Stimulated activated CD4-positive, alpha-beta T cell treated with anti-CD3 and anti-CD28 coated beads, TNF-alpha, amount 100 ng/mL, for 24 hours (primary cell): ENCODE results near the gene SOX10.
"Not testable (repeated sequence)": the region's sequence is repeated elsewhere in the genome, so short reads cannot be mapped to it uniquely, and the experiment has no call there.

Source experiments
- DNase-seq, 3 experiments: peaks; one replicate each; pipeline ENCODE4 v3.0.0-alpha.2; 2020; ENCODE audit warnings: low read depth in 3 of 3

SOX10 gene

DNA sequence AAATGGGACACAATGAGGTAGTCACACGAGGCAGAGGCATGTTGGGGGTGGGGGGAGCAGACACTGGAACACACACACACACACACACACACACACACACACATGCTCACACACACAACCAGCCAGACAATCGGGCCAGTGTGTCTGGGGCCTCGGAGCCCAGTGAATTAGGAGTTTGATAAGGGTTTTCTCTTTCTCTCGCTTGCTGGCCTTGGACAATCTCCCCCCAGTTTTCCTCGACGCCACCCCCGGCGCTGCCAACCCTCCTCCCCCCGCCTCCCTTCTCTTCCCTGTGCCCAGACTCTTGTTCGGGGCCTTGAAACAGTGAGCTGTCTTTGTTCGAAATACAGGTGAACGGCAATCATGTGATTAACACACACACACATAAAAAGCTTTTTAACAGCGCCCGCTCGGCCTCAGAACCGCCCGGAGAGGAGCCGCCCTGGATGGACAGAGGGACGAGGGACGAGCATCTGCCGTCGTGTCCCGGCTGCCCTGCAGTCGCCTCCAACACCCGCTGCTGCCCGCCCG is 1.5 kb upstream of the SOX10 start:
- no peak for DNase-seq

DNA sequence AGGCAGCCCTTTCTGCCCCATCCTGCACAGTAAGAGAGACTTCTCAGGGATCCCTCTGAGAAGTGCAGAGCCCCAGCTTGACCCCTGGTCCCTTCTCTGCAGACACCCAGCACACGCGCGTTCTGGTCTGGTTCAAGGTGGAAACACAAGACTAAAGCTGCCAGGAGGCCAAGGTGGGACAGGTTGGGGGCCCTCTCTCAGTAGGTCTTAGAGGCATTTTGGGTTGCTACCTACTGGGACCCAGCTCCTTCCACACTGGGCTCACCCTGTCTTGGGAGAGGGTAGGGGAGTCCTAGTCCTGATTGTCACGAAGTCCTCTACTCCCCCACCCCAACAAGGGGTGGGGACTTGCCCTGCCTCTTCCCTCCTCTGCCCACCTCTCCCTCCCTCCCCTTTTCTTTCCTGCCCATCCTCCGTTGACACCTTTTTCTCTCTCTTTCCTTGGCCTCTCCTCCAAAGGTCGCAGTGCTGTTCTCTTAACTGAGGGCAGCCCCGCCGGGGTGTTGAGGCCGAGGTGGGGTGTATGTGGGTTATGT is 763 bp upstream of the SOX10 start:
- DNase-seq: no peak

DNA sequence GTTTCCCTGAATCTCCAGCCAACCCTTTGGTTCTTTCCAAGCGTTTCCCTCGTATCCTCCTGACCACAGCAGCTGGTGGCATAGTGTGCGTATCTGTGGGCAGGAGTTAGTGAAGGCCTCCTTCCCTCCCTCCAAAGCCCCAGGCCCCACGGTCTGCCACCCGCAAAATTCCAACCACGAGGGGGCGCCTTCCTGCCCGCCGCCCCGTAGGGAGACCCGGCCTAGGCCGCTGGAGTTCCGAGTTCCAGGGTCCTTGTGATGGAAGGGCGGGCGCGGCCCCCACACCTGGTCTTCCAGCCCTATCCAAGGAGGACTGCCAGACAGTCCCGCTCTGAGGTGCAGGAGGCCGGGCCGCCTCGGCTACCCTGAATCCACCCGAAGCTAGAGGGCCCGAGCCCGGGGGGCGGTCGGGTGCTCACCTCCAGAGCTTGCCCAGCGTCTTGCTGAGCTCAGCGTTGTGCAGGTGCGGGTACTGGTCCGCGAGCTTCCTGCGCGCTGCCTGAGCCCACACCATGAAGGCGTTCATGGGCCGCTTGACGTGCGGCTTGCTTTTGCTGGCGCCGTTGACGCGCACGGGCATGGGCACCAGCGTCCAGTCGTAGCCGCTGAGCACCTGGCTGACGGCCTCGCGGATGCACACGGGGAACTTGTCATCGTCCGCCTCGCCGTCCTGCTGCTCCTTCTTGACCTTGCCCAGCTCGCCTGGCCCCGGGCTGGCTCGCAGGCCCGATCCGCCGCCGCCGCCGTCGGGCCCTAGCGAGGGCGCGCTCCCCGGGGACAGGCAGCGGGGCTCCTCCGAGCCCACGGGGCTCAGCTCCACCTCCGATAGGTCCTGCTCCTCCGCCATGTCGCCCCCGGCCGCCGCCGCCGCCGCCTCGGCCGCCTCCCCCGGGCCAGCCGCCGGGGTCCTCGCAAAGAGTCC is 1.2 kb downstream of the SOX10 start:
- no peak for DNase-seq

DNA sequence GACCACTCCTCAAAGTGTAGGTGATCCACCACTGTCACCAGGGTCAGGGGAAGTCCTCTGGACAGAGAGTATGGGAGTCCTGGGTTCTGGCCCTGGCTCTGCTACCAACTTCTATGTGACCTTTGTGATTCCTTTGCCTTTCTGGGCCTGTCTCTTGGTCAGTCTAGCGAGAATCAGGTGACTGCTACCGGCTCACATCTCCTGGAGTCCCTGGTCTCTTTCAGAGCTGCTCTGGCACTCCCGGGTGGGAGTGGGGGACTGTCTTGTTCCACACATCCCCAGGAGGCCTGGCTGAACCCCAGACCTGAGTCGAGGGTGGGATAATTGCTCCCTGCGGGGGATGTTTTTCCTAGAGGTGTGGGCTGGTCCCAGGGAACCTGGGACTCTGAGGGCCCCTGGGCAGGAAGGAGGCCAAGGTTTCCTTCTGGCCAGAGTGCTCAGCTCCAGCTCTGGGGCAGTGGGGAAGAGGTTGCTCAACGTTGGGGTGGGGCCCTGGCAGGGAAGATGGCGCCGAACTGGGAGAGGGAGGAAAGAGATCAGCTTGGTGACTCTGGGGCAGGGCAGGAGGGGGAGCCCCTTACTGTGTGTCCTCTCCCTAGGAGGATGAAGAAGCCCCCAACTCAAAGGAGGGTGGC is 2.1 kb downstream of the SOX10 start:
- no peak for DNase-seq

DNA sequence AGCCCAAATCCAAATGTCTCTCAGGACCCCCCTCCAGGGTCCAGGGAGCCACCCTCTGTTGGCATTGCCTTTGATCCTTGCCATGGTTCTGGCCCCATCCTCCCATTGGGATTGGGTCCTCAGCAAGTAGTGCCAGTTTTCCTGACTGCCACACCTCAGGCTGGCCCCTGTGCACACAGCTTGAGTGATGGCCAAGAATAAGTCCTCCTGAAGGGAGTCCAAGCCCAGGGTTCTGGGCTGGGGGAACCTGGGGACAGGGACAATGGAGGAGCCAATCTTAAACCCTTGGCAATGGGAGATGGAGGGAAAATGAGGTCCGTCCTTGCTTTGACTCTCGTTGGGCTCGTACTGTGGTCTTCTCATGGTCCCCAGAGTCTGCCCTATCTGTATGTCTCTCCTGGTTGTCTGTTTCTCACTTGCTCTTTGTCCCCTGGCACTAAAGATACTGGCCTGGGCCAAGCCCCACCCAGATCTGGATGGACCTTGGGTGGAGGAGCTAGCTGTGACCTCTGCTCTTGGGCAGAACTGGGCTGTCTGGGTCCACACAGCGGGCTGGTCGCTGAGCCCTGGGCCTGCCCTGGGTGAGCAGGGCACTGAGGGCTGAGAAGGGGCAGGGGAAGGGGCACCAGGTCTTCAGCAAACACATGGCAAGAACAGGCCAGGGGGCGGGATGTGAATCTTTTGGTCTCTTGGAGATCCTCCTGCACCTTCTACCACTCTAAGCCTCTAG is 2.9 kb downstream of the SOX10 start:
- no peak for DNase-seq

DNA sequence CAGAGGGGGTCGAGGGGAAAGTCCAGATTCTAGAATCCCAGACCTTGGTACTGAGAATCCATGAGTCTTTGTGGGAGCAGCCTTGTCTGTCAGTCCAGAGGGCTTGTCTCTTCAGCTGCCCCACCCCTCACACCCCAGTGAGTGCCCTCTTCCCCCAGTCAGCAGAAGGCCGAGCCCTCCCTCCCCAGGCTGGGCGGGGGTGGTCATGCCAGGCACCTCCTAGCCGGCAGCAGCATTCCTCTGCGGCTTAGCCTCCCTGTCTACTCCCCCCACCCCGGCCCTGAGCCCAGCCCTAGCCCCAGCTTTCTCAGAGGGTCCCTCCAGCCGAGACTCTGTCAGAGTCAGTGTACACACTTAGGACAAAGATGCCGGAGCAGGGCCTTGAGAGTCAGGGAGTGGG is 4.6 kb downstream of the SOX10 start:
- DNase-seq: no peak

DNA sequence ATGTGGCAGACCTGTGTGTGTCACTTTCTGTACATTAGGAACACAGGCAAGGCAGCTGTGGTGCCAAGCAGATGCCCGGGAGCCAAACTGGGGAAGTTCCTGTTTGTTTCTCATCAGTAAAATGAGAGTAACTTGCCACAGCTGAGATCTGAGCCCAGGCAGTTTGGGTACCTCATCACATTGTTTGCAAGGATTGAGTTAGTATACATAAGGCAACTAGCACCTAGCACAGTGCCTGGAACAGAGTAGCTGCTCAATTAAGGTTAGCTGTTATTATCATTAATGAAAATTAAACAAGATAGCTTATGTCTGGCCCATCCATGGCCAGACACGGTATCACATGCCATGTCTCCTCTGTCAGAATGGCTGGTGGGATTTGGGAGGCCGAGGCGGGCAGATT is 7.8 kb downstream of the SOX10 start:
- DNase-seq: no peak

DNA sequence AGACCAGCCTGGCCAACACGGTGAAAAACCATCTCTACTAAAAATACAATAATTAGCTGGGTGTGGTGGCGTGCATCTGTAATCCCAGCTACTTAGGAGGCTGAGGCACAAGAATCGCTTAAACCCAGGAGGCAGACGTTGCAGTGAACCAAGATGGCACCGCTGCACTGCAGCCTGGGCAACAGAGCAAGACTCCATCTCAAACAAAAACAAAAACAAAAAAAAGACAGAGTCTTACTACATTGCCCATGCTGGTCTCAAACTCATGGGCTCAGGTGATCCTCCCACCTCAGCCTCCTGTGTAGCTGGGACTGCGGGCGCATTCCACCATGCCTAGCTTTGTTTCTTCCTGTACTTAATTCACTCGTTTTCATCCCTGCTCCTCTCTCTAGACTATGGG is 8.3 kb downstream of the SOX10 start:
- not testable (repeated sequence) for DNase-seq

DNA sequence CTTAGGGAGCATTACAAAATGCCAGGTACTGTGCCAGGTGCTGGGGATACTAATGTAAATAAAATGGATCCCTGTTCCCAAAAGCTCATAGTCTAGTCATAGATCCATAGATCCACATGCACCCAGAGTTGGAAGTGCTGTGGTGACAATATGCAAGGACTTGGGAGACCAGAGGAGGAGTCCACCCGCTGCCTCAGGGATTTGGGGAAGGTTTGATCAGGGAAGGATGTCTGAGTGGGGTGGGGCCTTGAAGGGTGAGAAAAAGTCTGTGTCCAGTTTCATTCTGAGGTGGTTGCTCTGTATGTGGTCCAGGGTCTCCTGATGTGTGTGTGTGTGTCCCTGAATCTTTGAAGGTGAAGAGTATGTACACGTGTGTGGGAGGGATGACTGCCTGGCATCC is 9.2 kb downstream of the SOX10 start:
- DNase-seq: no peak

DNA sequence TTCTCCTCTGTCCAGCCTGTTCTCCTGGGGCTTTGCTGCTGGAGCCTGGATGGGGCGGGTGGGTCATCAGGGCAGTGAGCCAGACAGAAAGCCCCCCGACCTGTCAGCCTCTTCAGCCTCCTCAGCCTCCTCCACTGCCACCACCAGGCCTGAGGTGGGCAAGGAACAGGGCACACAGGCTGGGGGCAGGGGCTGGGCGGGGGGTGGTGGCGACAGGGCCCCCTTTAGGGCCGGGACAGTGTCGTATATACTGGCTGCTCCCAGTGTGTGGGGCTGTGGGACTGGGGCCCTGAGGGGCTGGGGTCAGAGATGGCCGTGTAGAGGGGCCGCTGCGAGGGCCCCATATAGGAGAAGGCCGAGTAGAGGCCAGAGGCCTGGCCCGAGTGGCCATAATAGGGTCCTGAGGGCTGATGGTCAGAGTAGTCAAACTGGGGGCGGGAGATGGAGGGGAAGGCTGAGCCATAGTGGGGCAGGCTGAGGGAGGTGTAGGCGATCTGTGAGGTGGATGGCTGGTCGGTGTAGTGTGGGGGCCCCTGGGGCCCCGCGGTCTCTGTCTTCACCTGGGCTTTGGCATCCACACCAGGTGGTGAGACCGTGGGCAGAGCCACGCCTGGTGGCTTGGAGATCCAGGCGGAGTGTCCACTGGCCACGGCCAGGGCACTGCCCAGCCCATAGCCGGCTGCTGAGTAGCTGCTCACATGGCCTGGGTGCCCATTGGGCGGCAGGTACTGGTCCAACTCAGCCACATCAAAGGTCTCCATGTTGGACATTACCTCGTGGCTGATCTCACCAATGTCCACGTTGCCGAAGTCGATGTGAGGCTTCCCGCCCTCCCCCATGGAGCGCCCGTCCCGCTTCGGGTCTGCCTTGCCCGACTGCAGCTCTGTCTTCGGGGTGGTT is 10.8 kb downstream of the SOX10 start:
- no peak for DNase-seq

DNA sequence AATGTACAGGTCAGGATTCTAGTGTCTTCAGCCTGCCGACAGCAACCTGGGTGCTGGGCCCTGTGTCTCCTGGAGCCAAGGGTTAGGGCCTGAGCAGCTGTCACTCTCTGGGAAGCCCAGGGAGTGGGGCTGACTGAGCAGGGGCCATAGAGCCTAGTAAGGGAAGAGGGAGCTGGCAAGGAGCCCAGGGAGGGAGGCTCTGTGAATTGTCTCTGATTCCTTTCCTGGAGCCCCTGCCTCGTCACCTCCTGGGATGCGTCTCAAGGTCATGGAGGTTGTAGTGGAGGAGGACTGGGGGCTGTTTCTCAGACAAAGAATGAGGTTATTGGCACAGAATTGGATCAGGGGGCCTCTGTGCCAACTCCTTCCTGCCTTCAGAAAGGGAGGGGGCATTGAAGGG is 11.8 kb downstream of the SOX10 start:
- DNase-seq: no peak

DNA sequence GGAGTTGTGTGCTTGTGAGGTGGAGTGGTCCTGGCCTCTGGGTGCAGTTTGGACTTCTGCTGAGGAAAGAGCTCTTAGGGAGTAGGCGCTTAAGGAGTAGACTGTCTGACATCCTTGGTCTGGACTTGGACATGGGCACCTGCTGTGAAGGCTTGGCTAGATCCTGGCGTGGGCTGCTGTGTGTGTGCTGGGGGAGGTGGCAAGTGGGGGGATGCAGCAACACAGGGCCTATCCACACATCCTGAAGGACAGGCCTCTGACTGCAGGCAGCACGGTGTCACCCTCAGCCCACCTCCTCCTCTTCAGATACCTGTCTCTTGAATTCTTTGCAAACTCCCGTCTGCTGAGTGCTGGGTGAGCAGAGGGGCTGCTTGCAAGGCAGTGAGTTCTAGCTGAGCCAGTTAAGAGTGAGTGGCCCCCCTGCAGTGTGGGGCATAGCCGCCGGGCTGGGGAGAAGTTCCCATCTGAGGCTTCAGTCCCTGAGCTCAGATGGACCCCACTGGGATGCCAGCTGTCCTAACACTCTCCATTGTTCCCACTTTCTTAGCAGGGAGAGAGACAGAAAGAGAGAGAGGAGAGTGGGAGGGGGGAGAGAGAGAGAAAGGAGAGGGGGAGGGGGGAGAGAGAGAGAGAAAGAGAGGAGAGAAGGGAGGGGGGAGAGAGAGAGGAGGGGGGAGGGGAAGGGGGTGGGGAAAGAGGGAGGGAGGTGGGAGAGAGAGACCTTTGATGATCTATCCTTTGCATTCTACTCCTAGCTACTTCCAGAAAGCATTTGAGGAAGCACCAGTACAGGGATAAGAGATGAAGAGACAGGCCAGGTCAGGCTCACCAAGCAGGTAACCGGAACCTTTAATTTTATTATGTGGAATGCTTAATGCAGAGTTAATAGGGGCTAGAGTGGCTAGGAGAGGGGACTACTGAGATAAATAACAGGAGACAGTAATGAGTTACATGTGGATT is 12.6 kb downstream of the SOX10 start:
- no peak for DNase-seq

DNA sequence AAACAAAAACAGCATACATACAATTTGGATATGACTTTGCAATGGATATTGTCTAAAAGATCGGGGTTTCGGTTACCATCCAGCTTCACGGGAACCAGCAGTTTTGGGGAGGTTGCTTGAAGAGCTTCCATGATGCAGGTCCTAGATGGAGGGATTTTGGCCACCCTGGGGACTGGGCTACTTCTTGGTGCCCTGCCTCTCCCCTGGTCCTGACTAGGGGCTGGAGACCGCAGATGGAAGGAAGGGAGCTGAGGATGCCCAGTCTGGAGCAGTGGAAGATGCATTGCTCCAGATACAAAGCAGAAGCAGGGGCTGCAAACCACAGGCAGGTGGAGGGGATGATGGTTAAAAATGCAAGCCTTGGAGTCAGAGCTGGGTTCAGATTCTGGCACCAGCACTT is 13.5 kb downstream of the SOX10 start:
- no peak for DNase-seq

DNA sequence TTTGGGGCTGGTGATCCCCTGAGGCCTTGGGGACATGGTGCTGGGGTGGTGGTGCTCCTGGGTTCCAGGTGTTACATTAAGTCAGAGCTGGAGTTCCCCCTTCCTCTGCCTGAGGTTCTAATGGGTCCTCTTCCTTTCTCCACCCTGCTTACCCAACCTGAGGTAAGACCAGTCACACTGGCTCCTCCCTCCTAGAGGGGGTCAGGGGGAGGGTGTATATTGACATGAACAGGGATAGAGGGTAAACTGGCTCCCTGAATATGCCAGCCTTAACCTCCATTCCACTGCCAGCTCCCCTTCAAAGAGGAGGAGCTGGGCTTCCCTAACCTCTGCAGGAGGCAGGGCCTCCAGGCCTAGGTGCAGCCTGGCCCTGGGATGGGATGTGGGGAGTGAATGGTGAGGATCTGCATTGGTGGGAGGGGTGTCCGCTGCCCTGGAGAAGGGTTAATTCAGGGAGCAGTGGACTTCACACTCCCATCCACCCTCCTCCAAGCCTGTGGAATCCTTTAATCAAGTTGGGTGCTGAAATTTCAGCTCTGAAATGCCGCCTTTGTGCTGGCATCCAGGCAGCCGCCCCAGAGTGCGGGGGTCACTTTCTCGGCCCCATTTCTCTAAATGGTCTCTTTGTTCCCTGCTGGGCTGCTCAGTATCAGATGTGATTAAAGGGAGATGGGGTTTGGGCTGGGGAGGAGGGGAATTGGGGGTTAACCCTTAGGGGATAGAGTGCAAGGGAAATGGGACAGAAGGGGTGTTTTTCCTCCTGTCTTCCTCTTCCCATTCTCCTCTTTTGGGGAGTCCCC is 15.7 kb downstream of the SOX10 start:
- no peak for DNase-seq

DNA sequence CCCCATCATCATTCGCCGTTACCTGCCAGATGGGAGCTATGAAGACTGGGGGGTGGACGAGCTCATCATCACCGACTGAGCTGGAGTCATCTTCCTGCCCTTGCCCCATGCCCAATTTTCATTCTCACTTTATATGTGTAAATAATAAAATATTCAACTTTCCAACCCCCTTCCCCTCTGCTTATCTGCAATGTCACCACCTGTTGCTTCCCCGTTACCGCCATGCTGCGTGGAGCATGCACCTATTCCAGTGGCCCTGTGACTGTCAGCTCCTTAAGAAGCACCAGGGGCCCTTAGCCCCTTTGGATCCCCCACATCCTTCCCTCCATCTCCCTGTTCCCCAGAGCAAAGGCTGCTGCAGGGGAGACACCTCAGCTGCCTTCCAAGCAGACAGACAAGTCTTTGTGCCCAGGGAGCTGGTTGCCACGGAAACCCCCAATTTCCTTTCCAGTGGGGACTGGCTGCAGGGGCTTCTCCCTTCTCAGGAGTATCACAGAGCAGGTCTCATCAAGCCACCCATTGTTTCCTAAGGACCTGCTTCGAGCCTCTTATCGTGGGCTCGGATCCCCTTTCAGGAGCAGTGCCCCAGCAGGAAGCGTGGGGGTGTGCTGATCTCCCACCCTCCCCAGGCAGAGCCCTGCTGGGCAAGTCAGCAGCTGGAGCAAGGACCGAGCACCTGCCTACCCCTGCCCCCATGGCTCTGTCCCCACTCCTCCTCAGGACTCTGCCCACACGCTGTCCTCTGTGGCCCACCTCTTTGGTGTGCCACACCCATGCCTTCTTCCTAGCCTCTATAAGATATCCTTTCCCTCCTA is 16.5 kb downstream of the SOX10 start:
- no peak for DNase-seq

DNA sequence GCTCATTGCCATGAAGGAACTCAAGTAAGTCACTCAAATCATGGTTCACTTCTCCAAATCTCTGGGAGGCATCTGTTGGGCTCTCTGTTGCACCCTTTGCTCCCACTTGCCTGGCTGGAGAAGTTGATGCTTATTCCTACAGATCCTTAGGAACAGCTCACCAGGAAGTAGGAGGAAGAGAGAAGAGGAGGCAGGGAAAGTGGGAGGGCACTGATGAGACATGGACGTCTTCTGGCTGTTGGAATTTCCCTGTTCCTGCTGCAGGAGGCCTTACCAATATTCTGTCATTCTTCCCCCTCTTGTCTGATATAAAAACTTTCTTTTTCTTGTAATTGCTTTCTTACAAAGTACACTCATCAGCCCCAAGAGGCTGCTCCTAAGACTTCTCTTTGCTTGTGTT is 17.2 kb downstream of the SOX10 start:
- DNase-seq: no peak

DNA sequence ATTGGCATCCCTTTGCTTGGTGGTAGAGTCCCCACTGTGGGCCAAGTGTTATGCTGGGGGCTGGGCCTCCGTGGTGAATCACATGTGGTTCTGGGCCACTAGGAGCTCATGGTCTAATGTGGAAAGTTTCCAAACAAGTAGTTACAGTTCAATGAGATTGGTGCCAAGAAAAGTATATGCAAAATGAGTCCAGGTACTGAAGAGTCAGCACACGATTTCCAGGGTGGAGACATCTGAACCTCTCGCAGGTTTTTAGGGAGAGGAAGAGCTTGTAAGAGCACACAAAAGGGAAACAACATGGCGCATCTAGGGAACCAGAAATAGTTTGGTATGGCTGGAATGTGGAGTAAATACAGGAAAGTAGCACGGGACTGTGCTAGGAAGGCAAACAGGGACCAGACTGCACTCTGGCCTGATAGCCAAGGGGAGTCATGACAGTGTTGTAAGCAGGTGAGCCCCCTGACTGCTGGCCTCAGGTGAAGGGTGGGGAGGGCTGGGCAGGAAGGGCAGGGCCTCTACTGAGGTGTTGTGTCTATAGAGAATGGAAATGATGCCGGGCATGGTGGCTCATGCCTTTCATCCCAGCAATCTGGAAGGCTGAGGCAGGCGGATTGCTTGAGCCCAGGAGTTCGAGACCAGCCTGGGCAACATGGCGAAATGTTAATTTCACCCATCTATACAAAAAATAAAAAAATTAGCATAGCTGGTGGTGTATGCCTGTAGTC is 18.3 kb downstream of the SOX10 start:
- DNase-seq: no peak

DNA sequence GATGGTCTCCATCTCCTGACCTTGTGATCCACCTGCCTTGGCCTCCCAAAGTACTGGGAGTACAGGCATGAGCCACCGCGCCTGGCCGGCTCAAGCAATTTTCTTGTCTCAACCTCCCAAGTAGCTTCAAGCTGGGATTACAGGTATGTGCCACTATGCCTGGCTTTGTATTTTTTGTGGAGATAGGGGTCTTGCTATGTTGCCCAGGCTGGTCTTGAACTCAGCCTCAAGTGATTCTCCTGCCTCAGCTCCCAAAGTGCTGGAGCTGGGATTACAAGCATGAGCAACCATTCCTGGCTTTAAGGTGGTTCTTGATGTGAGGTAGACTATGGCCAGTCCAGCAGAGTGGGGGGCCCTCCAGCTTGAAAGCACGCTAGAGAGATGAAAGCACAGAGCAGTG is 23.3 kb downstream of the SOX10 start:
- no peak for DNase-seq
